GM18505 (cell line): ENCODE results near the gene CCDC12.

Source experiments
- ATAC-seq: cut with Tn5 transposase; IDR thresholded peaks from one replicate; pipeline ENCODE4 v1.9.1; 2021; ENCODE audit not compliant: unreplicated experiment
- POLR2A ChIP-seq: IDR thresholded peaks from 4 replicates; pipeline ENCODE4 v1.6.1; 2011; ENCODE audit warnings: borderline replicate concordance; ENCODE audit not compliant: insufficient read depth, insufficient read length; ENCODE audit errors: extremely low read depth

Gene CCDC12

DNA sequence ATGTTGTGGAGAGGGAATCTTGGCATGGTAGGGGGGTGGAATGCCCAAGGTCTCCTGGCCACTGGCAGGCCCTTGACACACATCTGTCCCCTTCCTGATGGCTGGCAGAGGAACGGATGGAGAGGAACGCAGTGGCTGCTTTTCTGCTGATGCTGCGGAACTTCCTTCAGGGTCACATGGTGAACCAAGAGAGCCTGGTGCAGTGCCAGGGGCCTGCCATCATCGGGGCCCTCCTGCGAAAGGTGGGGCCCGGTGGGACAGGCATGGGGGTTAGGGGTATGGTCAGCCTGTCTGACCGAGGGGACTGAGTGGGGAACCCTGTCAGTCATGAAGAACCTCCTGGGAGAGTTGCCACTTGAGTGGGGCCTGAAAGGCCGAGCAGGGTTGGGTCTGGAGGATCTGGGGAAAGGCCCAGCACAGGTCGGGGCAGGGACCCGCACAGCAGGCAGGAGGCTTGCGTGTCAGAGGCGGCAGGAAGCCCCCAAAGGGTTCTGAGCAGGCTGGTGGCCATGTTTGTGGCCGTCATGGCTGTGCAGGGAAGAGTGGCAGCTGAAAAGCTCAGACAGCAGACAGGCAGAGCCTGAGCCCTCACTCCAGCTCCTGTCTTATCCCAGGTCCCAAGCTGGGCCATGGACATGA is 21.0 kb upstream of the CCDC12 start:
- no peak for TF ChIP-seq POLR2A
- ATAC-seq = no peak

DNA sequence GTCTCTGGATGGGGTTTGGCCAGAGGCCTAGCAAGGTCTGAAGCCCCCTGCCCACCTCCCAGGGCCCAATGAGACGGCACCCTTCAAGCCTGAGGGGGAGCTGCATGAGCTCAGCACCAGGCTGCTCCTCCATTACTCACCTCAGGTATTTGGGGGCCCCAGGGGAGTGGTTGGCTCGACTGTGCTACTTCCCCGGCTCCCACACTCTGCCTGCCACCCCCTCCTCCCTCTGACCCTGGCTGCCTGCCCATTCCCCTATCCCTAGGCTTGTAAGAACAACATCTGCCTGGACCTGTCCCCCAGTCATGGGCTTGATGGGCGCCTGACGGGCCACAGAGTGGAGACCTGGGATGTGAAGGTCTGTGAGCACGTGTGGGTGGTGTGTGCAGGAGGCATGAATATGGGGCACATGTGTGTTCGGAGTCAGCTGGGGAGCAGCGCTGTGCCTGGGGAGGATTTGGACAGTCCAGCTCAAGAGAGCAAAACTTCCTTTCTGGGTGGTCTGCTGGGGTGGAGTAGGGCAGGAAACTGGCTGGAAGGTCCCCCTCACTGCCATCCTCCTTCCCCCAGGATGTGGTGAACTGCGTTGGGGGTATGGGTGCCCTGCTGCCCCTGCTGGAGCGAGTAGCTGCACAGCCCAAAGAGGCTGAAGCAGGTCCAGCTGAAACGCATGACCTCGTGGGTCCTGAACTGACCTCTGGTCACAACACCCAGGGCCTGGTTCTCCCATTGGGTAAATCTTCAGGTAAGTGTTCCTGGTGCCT is 20.3 kb upstream of the CCDC12 start:
- no peak for TF ChIP-seq POLR2A
- no peak for ATAC-seq

DNA sequence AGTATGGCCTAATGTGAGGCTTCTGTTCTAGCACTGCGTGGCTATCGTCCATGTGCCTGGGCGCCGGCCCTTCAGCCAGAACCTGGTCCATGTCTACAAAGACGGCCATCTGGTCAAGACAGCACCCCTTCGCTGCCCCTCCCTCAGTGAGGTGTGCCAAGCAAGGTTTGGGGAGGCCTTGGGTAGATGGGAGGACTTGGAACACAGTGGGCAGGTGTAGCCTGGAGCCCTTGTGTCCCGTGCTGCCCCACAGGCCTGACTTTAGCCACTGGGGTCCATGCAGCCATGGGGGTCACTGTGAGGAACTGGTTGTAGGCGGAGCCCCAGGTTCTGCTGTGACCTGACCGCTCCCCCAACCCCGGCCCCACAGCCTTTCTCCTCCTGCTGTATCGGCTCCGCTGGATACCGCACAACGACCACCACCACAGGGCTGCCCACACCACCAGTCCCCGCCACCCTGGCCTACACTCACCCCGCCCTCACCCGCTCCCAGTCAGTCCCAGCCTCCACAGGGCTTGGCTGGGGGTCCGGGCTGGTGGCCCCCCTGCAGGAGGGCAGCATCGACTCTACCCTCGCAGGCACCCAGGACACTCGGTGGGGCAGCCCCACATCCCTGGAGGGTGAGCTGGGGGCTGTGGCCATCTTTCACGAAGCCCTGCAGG is 19.5 kb upstream of the CCDC12 start:
- ATAC-seq = no peak
- TF ChIP-seq POLR2A = no peak

DNA sequence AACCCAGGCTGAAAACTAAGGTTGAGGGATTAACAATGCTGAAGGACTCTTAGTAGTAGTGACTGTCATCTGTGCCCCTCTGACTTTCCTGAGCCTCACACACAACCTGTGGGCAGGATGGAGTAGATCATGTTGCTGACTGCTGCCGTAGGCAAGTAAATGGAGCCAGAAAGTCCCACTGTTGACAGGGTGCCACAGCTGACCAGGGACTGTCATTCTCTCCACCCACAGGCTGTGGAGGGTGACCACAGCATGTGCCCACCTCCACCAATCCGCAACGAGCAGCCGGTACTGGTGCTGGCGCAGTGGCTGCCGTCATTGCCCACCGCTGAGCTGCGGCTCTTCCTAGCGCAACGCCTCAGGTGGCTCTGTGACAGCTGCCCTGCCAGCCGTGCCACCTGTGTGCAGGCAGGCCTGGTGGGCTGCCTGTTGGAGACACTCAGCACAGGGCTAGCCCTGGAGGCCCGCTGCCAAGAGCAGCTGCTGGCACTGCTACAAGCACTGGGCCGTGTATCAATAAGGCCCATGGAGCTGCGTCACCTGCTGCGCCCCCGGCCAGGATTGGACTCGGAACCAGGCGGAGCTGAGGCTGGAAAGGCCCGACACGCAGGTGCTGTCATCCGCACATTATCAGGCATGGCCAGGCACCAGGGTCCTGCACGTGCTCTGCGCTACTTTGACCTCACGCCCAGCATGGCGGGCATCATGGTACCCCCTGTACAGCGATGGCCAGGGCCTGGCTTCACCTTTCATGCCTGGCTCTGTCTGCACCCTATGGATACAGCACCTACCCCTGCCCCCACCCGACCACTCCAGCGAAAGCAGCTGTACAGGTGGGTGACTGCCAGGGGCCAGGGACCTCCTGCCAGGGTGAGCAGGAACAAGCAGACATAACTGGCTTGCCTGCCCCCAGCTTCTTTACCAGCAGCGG is 18.5 kb upstream of the CCDC12 start:
- TF ChIP-seq POLR2A = peak; percentile 25

DNA sequence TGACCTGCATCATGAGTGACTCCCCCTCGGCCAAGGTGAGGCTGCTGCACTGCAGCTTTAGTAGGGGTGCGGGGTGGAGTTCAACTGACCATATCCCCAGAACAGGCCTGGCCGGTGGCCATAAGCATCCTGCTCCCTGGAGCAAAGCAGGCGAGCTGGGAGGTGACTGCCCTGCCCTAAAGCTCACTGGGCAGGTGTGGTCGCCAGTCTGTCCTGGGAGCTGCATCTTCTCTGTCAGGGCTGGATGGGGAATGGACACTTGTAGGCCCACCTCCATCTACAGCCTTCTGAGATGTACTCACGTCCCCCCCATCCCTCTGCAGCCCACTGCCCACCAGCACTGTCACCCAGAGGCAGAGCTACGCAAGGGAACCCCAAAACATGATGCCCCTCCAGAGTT is 17.4 kb upstream of the CCDC12 start:
- ATAC-seq = no peak
- no peak for TF ChIP-seq POLR2A

More for the DNA sequence above, 18.5 kb upstream of the CCDC12 start:
- no peak for ATAC-seq

DNA sequence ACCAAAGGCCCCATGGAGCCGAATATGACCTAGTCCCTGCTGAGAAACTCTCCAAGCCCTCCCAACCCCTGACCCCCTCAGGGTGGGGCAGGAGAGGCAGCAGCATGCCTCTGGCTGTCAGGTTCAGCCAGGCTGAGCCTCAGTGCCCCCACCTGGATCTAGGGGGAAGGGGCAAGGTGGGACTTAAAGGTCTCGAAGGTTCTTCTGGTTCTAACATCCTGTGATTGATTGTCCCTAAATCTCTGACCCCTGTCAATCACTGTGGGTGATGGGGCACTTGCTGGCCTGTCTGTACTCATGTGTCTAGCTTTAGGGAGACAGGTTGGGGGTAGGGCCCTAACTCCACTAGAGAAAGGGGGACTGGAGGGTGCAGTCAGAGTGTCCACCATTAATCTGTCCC is 16.7 kb upstream of the CCDC12 start:
- no peak for ATAC-seq
- no peak for TF ChIP-seq POLR2A

DNA sequence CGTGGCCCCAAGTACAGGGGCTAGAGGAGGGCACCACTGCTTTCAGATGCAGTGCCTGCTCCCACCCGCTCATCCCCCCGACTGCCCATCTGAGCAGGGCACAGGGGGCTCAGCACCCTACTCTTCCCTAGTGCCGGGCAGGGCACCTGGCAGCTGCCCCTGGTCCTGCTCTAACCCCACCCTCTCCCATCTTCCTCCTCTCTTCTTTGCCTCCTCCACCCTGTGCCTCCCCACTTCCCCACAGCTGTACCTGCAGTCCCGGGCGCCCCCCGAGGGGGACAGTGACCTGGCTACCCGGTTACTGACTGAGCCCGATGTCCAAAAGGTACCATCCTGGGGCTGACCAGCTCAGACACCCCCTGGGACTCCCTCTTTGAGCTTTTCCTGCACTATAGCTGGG is 15.7 kb upstream of the CCDC12 start:
- no peak for TF ChIP-seq POLR2A

DNA sequence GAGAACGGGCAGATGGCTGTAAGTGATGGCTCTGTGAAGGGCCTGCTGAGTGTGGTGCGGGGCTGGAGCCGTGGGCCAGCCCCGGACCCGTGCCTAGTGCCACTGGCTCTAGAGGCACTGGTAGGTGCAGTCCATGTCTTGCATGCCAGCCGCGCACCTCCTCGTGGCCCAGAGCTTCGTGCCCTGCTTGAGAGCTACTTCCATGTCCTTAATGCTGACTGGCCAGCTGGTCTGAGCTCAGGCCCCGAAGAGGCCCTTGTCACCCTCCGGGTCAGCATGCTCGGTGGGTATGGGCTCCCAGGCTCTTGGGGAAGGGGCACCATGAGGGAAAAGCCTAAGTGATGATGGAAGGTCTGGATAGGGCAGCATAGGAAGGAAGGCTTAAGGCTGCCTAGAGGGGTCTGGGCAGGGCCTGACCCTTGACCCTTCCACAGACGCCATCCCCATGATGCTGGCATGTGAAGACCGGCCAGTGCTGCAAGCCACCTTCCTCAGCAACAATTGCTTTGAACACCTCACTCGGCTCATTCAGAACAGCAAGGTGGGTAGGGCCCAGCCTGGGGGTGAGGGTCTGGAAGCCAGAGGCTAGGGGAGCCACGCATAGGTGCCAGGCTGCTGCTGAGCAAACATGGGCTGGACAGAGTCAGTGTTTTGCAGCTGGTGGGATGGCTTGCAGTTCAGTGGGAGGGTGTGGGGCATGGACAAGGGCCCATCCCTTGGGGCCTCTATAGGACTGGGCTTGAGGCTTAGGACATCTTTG is 15.0 kb upstream of the CCDC12 start:
- TF ChIP-seq POLR2A = no peak
- ATAC-seq = no peak

More for the DNA sequence above, 15.7 kb upstream of the CCDC12 start:
- ATAC-seq = no peak

DNA sequence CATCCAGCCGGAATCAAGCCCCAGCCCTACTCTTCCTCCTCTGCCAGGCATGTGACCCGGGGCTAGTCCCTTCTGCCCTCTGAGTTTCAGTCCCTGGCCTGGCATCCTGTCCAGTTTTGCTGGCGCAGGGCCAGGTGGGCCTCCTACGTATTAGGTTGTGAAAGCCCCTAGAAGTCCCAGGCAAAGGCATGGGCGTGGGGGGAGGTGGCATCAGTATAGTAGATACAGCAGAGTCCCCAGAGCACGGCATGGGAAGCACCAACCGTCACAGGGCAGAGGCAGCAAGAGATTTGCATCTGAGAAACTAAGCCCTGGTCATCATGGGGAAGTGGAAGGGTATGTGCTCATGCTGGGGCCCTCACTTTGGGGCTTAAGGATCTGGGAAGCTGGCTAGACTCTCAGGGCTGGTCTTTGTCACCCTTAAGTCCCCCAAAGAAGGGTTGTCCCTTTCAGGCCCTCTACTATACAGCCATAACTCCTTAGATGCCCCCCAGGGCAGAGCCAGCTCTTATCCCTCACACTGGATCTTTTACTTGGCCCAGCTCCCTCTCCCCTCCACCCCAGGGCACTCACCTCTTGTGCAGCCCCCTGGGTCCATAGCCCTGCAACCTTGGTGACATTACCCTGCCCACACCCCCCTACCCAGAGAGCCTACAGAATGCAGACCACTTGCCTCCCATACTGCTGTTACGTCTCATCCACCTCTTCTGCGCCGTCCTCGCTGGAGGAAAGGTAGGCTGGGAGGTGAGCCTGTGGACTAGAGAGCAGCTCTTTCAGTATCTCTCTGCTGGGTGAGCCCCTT is 14.2 kb upstream of the CCDC12 start:
- peak; percentile 15 for TF ChIP-seq POLR2A
- no peak for ATAC-seq

DNA sequence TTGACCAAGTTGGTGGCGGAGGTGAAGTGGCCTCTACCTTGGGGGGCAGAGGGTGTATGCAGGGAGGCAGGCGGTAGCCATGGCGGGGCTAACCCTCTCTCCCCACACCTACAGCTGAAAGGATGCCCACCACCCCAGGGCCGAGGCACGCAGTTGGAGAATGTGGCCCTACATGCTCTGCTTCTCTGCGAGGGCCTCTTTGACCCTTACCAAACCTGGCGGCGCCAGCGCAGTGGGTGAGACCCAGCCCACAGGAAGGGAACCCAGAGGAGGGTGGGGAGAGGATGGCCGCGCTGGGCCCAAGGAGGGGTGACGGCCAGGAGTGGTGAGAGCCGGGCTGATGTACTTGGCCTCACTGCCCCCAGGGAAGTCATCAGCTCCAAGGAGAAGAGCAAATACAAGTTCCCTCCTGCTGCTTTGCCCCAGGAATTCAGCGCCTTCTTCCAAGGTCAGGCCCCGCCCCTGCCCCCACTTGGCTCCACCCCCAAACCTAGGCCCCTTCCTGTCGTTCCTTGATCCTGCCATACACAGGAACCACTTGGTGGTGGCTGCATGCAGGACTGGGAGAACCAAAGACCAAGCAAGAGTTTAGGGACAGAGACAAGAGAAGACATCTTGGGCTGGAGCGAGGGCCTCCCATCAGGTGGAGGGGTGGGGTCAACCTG is 12.7 kb upstream of the CCDC12 start:
- no peak for TF ChIP-seq POLR2A
- ATAC-seq = no peak

DNA sequence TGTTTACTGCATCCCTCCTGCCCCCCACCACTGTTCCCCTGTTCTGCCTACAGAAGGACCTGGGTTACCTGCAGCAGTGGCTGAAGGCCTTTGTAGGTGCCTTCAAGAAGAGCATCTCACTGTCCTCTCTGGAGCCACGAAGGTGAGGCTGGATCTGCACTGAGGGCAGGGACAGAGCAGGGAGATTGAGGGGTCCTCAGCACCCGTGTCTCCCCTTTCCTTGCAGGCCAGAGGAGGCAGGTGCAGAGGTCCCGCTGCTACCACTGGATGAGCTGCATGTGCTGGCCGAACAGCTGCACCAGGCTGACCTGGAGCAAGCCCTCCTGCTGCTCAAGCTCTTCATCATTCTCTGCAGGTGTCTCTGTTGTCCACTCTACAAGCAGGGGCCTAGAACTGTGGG is 12.1 kb upstream of the CCDC12 start:
- ATAC-seq = no peak
- TF ChIP-seq POLR2A = no peak
